SU-DHL-6 (cell line): ENCODE results near the gene LHX1.

Source experiments
- H2AFZ ChIP-seq: fragments of 200-600 bp; sonication (generic); 2 replicates; pipeline ENCODE4 v1.6.1; 2014; ENCODE audit warnings: low read depth, mild to moderate bottlenecking, moderate library complexity, mixed read lengths, antibody characterized with exemption, low read length; ENCODE audit not compliant: severe bottlenecking
- H3F3A ChIP-seq: fragments of 200-600 bp; shearing (Covaris generic); 2 replicates; pipeline ENCODE4 v1.6.0; 2016; ENCODE audit warnings: antibody characterized with exemption, mild to moderate bottlenecking; ENCODE audit not compliant: insufficient read depth
- H3K27ac ChIP-seq: fragments of 200-600 bp; sonication (generic); 2 replicates; pipeline ENCODE4 v1.5.1; 2016; ENCODE audit warnings: low read depth, mild to moderate bottlenecking, low read length, moderate library complexity, mixed read lengths
- H3K27me3 ChIP-seq: fragments of 200-600 bp; sonication (generic), shearing (Covaris generic); 2 replicates; pipeline ENCODE4 v1.6.0; 2014; ENCODE audit warnings: mild to moderate bottlenecking, low read length
- H3K36me3 ChIP-seq: fragments of 200-600 bp; sonication (generic); 2 replicates; pipeline ENCODE4 v1.6.1; 2014; ENCODE audit warnings: mild to moderate bottlenecking, low read length, mixed read lengths
- H3K4me2 ChIP-seq: fragments of 300-600, 200-600 bp; shearing (Covaris generic), sonication (generic); 2 replicates; pipeline ENCODE4 v1.6.0; 2014; ENCODE audit warnings: low read length, low read depth, mild to moderate bottlenecking; ENCODE audit not compliant: poor library complexity, severe bottlenecking
- H3K4me3 ChIP-seq: fragments of 200-600 bp; sonication (generic); 2 replicates; pipeline ENCODE4 v1.5.1; 2014; ENCODE audit warnings: antibody characterized with exemption, low read length, mild to moderate bottlenecking, mixed read lengths; ENCODE audit not compliant: insufficient read depth, poor library complexity, severe bottlenecking
- H3K79me2 ChIP-seq: fragments of 200-600 bp; sonication (generic); 2 replicates; pipeline ENCODE4 v1.6.1; 2014; ENCODE audit warnings: mild to moderate bottlenecking, low read length, moderate library complexity; ENCODE audit not compliant: insufficient read depth
- H3K9ac ChIP-seq: fragments of 200-600 bp; sonication (generic); 2 replicates; pipeline ENCODE4 v1.7.0; 2014; ENCODE audit warnings: mild to moderate bottlenecking, low read length
- H3K9me2 ChIP-seq: fragments of 200-600 bp; sonication (generic); replicated peaks from 2 replicates; pipeline ENCODE4 v1.6.1; 2014; ENCODE audit warnings: low read length; ENCODE audit not compliant: insufficient read depth
- H3K9me3 ChIP-seq: fragments of 200-600 bp; sonication (generic); 2 replicates; pipeline ENCODE4 v1.6.1; 2014; ENCODE audit warnings: low read length, mixed read lengths; ENCODE audit not compliant: insufficient read depth
- H4K20me1 ChIP-seq: fragments of 200-600 bp; sonication (generic); 2 replicates; pipeline ENCODE4 v1.6.1; 2014; ENCODE audit warnings: low read depth, mild to moderate bottlenecking, antibody characterized with exemption, low read length, moderate library complexity, mixed read lengths
- EZH2phosphoT487 ChIP-seq: fragments of 200-600 bp; sonication (generic), shearing (Covaris generic); conservative IDR thresholded peaks from 2 replicates; pipeline ENCODE4 v1.6.1; 2018; ENCODE audit warnings: mild to moderate bottlenecking, antibody characterized with exemption, low read length, moderate library complexity, mixed read lengths
- TF ChIP-seq, protein P1 (sequence below): fragments of 200-600 bp; sonication (generic); IDR thresholded peaks from one replicate; pipeline ENCODE4 v1.5.1; 2017; ENCODE audit warnings: antibody characterized with exemption, mild to moderate bottlenecking, low read length, moderate library complexity; ENCODE audit not compliant: insufficient read depth, poor library complexity, severe bottlenecking

The LHX1 gene

DNA sequence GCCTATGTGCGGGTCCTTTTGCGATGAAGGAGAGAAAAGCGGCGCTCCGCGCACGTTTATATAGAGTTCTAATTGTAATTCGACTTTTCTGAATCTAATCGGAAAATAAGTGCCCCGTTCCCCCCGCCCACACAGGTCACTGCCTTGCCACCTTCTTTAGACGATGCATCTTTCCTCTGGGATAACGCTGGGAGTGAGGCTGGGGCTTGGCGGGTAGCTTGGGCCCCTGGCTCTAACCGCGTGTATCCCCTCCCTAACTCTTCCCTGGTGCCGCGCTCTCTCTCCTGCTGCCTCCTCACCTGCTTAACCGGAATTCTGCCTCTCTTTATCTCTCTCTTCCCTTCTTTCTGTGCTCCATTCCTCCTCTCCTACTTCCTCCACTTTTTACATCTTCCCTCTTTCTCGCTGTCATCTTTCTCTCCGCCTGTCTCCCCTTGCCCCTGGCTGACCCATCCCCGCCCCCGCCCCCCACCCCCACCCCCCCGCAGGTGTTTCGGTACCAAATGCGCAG lies 2.6 kb downstream of the LHX1 start:
- Histone ChIP-seq H3K79me2 (no peaks in the 10 kb centered on the region), H4K20me1 (no peaks in the 10 kb centered on the region)

DNA sequence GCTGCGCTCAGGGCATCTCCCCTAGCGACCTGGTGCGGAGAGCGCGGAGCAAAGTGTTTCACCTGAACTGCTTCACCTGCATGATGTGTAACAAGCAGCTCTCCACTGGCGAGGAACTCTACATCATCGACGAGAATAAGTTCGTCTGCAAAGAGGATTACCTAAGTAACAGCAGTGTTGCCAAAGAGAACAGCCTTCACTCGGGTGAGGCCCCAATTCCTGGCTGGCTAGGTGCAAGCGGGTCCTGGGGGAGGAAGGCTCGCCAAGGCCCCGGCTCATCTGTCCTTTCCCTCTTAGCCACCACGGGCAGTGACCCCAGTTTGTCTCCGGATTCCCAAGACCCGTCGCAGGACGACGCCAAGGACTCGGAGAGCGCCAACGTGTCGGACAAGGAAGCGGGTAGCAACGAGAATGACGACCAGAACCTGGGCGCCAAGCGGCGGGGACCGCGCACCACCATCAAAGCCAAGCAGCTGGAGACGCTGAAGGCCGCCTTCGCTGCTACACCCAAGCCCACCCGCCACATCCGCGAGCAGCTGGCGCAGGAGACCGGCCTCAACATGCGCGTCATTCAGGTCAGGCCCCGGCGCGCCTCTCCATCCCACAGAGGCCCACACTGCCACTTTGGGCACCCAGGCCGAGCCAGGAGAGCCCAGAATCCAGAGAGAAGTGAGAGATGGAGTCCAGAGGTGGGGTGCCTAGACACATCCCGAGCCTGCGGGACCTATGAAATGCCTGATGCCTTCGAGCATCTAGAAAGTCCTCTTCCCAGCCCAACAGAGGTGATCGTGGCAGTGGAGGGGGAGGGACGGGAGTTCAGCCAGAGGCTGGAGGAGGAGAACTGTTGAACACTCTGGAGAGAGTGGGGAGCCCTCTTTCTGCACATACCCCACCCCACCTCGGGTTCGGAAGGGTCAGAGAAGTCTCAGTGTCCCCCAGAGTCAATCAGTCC lies 3.3 kb downstream of the LHX1 start:
- Histone ChIP-seq H3K9ac (no peak overlapping the region), H3F3A (no peaks in the 10 kb centered on the region), H3K27ac (no peak overlapping the region), H4K20me1 (no peaks in the 10 kb centered on the region), H3K9me2 (no peaks in the 10 kb centered on the region), H3K4me3 (no peak overlapping the region), H3K79me2 (no peaks in the 10 kb centered on the region), H2AFZ (no peak overlapping the region), H3K9me3 (no peaks in the 10 kb centered on the region), H3K36me3 (no peaks in the 10 kb centered on the region), H3K4me2 (no peak overlapping the region), H3K27me3 (no peaks in the 10 kb centered on the region)
- TF ChIP-seq, protein P1, sequence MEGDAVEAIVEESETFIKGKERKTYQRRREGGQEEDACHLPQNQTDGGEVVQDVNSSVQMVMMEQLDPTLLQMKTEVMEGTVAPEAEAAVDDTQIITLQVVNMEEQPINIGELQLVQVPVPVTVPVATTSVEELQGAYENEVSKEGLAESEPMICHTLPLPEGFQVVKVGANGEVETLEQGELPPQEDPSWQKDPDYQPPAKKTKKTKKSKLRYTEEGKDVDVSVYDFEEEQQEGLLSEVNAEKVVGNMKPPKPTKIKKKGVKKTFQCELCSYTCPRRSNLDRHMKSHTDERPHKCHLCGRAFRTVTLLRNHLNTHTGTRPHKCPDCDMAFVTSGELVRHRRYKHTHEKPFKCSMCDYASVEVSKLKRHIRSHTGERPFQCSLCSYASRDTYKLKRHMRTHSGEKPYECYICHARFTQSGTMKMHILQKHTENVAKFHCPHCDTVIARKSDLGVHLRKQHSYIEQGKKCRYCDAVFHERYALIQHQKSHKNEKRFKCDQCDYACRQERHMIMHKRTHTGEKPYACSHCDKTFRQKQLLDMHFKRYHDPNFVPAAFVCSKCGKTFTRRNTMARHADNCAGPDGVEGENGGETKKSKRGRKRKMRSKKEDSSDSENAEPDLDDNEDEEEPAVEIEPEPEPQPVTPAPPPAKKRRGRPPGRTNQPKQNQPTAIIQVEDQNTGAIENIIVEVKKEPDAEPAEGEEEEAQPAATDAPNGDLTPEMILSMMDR = no peak

More for the DNA sequence above, 2.6 kb downstream of the LHX1 start:
- Histone ChIP-seq H3K27ac (no peak overlapping the region), H2AFZ (no peak overlapping the region), H3K4me3 (no peak overlapping the region), H3K9me2 (no peaks in the 10 kb centered on the region), H3K9ac (no peak overlapping the region), H3K27me3 (no peaks in the 10 kb centered on the region), H3F3A (no peaks in the 10 kb centered on the region), H3K4me2 (no peak overlapping the region), H3K9me3 (no peaks in the 10 kb centered on the region), H3K36me3 (no peaks in the 10 kb centered on the region)
- no peak for TF ChIP-seq EZH2phosphoT487
- TF ChIP-seq, protein P1 = no peak

GRCh38 chr17:36941265-36942010 lies 4.2 kb downstream of the LHX1 start:
- H3K9me3 ChIP-seq = no peaks in the 10 kb centered on the region
- H3K79me2 ChIP-seq = no peaks in the 10 kb centered on the region
- H3K36me3 ChIP-seq = no peaks in the 10 kb centered on the region
- H3F3A ChIP-seq = no peaks in the 10 kb centered on the region
- no peak overlapping the region for H3K4me2 ChIP-seq
- no peaks in the 10 kb centered on the region for H3K27me3 ChIP-seq
- TF ChIP-seq, protein P1 = no peak
- TF ChIP-seq EZH2phosphoT487 = no peak
- no peak overlapping the region for H3K27ac ChIP-seq
- H3K9me2 ChIP-seq = no peaks in the 10 kb centered on the region
- no peak overlapping the region for H2AFZ ChIP-seq
- H3K9ac ChIP-seq = no peak overlapping the region
- no peaks in the 10 kb centered on the region for H4K20me1 ChIP-seq
- no peak overlapping the region for H3K4me3 ChIP-seq
